Breast epithelium (tissue), 4 donors: Measurements from ENCODE around the gene PCBP3. TPM values are rescaled to one million over a fixed set of nuclear protein-coding genes. Genes with fewer than 3 reads are reported as not detected.
A peak's percentile ranks its signal among the peaks of the same experiment; 100 is the strongest.

ENCODE experiments used
- DNase-seq, 2 donors: peaks; one replicate each; pipeline ENCODE4 v3.0.0-alpha.2; 2019; ENCODE audit warnings: low spot score in 2 of 2
- H3K27ac ChIP-seq, 2 donors: fragments of 200-600 bp; sonication (generic) in 1 of 2; one replicate each; pipeline ENCODE4 v1.5.1; 2016 to 2019; ENCODE audit warnings: mild to moderate bottlenecking in 1 of 2
- H3K27me3 ChIP-seq, 2 donors: fragments of 200-600 bp; sonication (generic) in 1 of 2; one replicate each; pipeline versions ENCODE4 v1.5.1 to v1.6.0; 2017 to 2019; ENCODE audit warnings: control low read depth in 1 of 2, mild to moderate bottlenecking in 1 of 2
- H3K36me3 ChIP-seq: fragments of 200-600 bp; one replicate; pipeline ENCODE4 v1.5.1; 2019
- H3K4me1 ChIP-seq, 2 donors: fragments of 200-600 bp; sonication (generic); one replicate each; pipeline ENCODE4 v1.5.1; 2016 to 2019; ENCODE audit warnings: control low read depth in 1 of 2
- H3K4me3 ChIP-seq, 3 donors: fragments of 200-600 bp; sonication (generic); 1 replicate in 2 of 3; 2 replicates in 1 of 3; pipeline ENCODE4 v1.5.1; 2016 to 2019; ENCODE audit warnings: mild to moderate bottlenecking in 3 of 3, moderate library complexity in 2 of 3
- H3K9me3 ChIP-seq, 2 donors: fragments of 200-600 bp; sonication (generic) in 1 of 2; one replicate each; pipeline ENCODE4 v1.5.1; 2016 to 2019; ENCODE audit warnings: control low read depth in 1 of 2
- CTCF ChIP-seq, 3 donors: fragments of 450-650 bp; IDR thresholded peaks; one replicate each; pipeline ENCODE4 v1.5.1; 2016 to 2017; ENCODE audit warnings: antibody characterized with exemption in 3 of 3, mild to moderate bottlenecking in 3 of 3, moderate library complexity in 3 of 3
- POLR2A ChIP-seq: fragments of 450-650 bp; IDR thresholded peaks from one replicate; pipeline ENCODE4 v1.6.1; 2016; ENCODE audit warnings: antibody characterized with exemption, mild to moderate bottlenecking, moderate library complexity
- POLR2AphosphoS5 ChIP-seq, 3 donors: sonication (generic); formaldehyde crosslinking; IDR thresholded peaks; one replicate each; pipeline ENCODE4 v1.6.1; 2017; ENCODE audit warnings: antibody characterized with exemption in 3 of 3
- intact Hi-C: fragments of 100-400 bp; cut with DNase I; formaldehyde crosslinking; loops from one replicate; pipeline ENCODE4 v1.15.1; 2023; ENCODE audit warnings: low total_unique reads
- total RNA-seq, 3 donors: library from RNA; depleted of rRNA; stranded (reverse); fragments of >200 nt; gene quantifications; one replicate each; pipeline ENCODE4 v1.1.0, GENCODE V29; 2016

The PCBP3 gene
- total RNA-seq, 3 donors from 2014 or later, result 3.4 to 13.8 (median 4.6) TPM

DNA sequence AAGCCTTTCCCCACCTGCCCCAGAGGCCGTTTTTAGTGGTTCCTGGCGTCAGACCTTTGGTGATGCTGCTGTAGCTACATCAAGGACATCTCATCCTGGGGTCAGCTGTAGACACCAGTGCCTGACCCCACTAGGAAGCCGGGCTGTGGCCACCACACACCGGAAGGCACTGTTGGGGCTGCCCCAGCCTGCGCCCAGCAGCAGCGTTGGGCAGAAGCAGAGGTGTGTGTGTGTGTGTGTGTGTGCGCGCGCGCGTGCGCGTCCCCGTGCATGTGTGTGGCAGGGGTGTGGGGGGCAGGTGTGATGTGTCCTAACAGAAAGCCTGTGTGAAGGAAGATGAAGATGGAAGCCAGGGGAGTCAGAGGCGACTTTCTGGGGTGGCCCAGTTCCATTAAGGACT, 276.1 kb downstream of the PCBP3 start:
- intact Hi-C loops, result no loop called here
- Histone ChIP-seq H3K36me3 (no peaks in the 10 kb centered on the region), H3K27me3 (no peaks in the 10 kb centered on the region), H3K27ac (no peak overlapping the region), H3K4me1 (peaks cover 0 to 3% of the 10 kb centered on the region in 2 donors), H3K4me3 (no peak overlapping the region), H3K9me3 (no peaks in the 10 kb centered on the region)
- no peak for TF ChIP-seq CTCF (IDR thresholded peaks at IDR 0.05)
- TF ChIP-seq POLR2AphosphoS5 (IDR thresholded peaks at IDR 0.05), result no peak
- no peak for TF ChIP-seq POLR2A
- no peak for DNase-seq

DNA sequence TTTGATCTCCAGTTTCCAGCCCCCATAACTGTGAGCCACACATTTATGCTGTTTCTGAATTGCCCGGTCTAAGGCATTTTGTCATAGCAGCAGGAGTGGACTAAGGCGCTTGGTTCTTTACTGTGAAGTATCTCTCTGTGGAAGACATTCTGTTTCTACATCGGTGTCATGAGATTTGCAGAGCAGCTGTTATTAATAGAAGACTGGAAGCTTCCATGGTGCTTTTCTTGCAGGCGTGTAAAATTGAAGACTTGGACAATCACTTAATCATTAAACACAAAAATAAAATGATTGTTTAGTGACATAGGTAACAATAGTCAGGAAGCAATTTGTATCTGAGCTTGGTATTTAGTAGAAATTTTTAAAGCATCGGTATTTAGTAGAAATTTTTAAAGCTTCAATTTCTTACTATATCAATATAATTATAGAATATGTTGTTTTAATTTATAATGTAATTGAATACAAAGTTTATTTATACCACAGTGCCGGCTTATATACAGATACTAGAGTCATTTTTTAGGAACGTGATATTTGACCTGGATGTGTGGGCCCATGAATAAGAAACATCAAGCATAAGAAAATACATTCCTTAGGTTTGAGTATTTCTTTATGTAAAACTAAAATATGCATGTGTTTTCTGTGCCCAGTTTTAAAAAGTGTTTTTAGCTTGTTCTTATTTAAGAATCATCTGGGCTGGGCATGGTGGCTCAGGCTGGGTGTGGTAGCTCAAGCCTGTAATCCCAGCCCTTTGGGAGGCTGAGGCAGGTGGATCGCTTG, 277.5 kb downstream of the PCBP3 start:
- H3K27me3 ChIP-seq, result no peaks in the 10 kb centered on the region
- no peaks in the 10 kb centered on the region for H3K36me3 ChIP-seq
- no peak overlapping the region for H3K27ac ChIP-seq
- H3K4me1 ChIP-seq, result no peaks in the 10 kb centered on the region
- TF ChIP-seq CTCF (IDR thresholded peaks at IDR 0.05), result no peak
- TF ChIP-seq POLR2A, result no peak
- no peak for TF ChIP-seq POLR2AphosphoS5 (IDR thresholded peaks at IDR 0.05)
- intact Hi-C loops, result no loop called here
- no peaks in the 10 kb centered on the region for H3K9me3 ChIP-seq
- no peak overlapping the region for H3K4me3 ChIP-seq
- DNase-seq, result no peak

- no peak for TF ChIP-seq CTCF (IDR thresholded peaks at IDR 0.05)
- TF ChIP-seq POLR2AphosphoS5 (IDR thresholded peaks at IDR 0.05), result no peak
- TF ChIP-seq POLR2A, result no peak
- H3K27me3 ChIP-seq, result no peaks in the 10 kb centered on the region
- no peaks in the 10 kb centered on the region for H3K4me1 ChIP-seq
- H3K27ac ChIP-seq, result no peak overlapping the region
- no peaks in the 10 kb centered on the region for H3K36me3 ChIP-seq
- H3K4me3 ChIP-seq, result no peak overlapping the region
- intact Hi-C loops, result no loop called here
- DNase-seq, result no peak
- no peaks in the 10 kb centered on the region for H3K9me3 ChIP-seq
Measured at GRCh38 chr21:45921917-45922316, 278.4 kb downstream of the PCBP3 start.

GRCh38 chr21:45922648-45923047, 279.1 kb downstream of the PCBP3 start:
- intact Hi-C loops, result no loop called here
- Histone ChIP-seq H3K4me3 (no peak overlapping the region), H3K36me3 (no peaks in the 10 kb centered on the region), H3K27ac (no peak overlapping the region), H3K4me1 (no peaks in the 10 kb centered on the region), H3K9me3 (no peaks in the 10 kb centered on the region), H3K27me3 (no peaks in the 10 kb centered on the region)
- DNase-seq, result no peak
- TF ChIP-seq CTCF (IDR thresholded peaks at IDR 0.05), result no peak
- no peak for TF ChIP-seq POLR2AphosphoS5 (IDR thresholded peaks at IDR 0.05)
- TF ChIP-seq POLR2A, result no peak

DNA sequence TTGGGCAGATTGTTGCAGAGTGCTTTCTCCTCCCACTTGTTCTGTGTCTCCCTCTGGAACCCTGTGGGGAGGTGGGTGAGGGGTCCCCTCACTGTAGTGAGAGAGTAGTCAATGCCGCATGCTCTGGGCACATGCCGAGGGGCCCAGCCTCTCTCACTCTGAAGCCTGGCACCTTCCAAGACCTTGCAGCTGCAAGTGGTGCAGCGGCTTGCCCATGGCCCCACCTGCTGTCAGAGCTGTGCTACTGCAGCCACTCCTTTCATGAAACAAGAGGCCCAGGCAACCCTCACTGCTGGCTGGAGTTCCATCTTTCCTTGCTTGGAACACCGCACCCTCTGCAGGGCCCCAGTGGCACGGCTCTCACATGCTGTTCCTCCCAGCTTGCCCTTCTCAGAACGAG, 279.6 kb downstream of the PCBP3 start:
- peak; percentile 59 to 72 for DNase-seq
- intact Hi-C loops, result no loop called here
- Histone ChIP-seq H3K27ac (no peak overlapping the region), H3K9me3 (no peaks in the 10 kb centered on the region), H3K4me1 (no peaks in the 10 kb centered on the region), H3K36me3 (no peaks in the 10 kb centered on the region), H3K4me3 (no peak overlapping the region), H3K27me3 (no peaks in the 10 kb centered on the region)
- TF ChIP-seq POLR2AphosphoS5 (IDR thresholded peaks at IDR 0.05) (no peak), CTCF (IDR thresholded peaks at IDR 0.05) (peak; percentile 69 to 74 (median 72)), POLR2A (no peak)
